ENCODE measurements around the gene KRT34.
"Not testable (repeated sequence)": the region's sequence is repeated elsewhere in the genome, so short reads cannot be mapped to it uniquely, and the experiment has no call there.

KRT34 gene

DNA sequence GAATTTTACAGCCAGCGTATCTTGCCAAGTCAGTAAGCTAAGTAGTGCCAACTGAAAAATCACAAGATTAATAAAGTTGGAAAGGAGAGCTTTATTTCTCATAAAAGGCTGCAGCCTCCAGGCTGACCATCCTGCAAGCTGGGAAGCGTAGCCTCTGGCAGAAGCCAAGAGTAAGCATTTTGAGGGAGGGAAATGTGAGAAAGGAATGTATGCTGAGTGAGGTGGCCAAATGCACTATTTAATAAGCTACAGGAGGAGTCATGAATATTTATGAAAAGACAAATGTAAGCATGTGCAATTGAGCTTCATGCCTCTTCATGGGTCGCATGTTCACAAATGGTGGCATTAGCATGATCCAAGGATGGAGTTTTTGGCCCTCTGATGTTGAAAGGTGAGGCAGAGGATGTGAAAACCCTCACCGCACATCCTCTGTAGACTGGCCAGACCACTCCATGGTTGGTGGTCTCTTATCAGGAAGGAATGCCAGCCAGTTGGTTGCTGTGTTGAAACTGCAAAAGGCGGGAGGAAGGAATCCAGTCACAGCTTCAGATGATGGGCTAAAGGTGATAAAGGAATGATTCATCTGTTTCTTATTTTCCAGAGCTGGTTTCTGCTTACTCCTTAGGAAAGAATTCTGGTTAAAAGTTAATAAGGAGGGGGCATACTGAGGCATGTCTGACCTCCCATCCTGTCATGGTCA is 21.7 kb downstream of the KRT34 start:
- no peak for DNase-seq

DNA sequence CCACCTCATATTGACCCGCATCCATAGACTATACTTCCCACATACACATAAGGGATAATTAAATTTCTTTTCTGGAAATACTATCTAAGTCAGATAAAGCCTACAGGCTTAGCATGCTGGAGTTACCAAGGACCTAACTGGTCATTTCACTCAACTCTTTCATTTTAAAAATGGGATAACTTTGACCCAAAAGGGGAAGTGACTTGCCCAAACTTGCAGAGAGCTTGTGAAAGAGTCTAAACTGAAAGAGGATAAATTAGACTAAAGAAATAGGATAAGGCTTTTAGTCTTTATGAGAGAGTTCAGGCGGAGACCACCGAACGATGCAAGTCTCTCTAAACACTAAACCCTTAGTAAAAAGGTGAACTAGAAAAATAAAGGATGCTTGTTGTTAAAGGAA is 27.6 kb downstream of the KRT34 start:
- no peak for DNase-seq

GRCh38 chr17:41352597-41353366 is 29.3 kb downstream of the KRT34 start:
- no peak for DNase-seq

- DNase-seq, result no peak
These were observed 30.9 kb downstream of the KRT34 start for GRCh38 chr17:41351177-41351576.

GRCh38 chr17:41350381-41350878 is 31.7 kb downstream of the KRT34 start, which contains the start of gene KRT33A:
Gene KRT33A, minus strand, starts transcription at chr17:41350828. Its CDS starts 61 bp downstream, at chr17:41350767.
- DNase-seq, result not testable (repeated sequence)

DNA sequence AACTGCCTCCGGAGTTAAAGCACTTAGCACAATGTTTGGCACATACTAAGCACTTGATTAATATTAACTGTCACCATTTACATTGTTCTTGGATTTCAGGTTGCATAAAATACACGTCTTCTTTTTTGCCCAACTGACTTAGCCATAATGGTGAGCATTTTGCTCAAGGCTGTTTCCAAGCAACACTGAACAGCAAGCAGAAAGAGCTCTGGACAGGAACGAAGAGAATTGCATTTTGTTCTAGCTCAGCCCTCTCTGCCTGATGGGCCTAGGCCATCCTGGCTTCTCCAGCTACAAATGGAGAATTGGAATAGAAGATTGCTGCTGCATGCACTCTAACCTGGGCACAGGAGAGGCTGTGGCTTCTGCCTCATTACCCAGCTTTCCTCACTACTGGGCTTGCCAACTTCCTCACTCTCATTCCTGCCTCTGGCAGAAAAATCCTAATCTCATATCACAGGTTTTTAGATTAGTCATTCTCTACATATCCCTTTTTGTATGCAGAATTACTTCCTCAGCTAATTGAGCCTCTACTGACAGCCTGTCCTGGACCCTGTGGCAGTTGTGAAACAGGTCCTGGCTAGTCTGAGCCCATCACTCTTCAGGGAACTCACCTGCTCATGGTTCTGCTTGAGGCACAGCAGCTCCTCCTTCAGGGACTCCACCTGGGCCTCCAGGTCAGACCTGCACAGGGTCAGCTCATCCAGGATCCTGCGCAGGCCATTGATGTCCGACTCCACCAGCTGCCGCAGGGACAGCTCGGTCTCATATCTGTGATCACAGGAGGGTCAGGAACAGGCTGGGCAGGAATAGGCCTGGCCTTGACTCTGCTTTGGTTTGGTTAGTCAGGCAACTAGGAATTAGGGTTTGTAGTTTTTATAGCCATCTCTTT is 34.0 kb downstream of the KRT34 start:
- no peak for DNase-seq

- DNase-seq, result not testable (repeated sequence)
These were observed 35.7 kb downstream of the KRT34 start for GRCh38 chr17:41346421-41346820.

DNA sequence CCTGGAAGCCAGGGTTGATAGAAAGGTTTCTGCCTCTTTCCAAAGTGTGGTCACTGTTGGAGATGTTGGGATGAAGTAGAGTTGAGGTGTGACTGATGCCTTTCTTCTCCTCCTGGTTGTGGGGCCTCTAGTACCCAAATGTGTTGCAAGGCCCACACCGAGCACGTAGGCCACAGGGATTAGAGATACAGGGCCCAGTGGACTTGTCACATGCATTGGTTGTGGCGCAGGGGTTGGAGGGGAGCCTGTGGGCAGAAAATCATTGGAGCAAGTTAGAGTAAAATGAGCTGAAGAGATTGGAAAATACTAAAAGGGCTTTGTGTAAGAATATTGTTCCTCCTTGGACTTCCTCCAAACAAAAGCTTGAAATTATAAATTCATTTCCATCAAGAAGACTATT is 36.1 kb downstream of the KRT34 start:
- no peak for DNase-seq

- no peak for DNase-seq
These were observed 39.1 kb downstream of the KRT34 start for GRCh38 chr17:41343029-41343428.

DNA sequence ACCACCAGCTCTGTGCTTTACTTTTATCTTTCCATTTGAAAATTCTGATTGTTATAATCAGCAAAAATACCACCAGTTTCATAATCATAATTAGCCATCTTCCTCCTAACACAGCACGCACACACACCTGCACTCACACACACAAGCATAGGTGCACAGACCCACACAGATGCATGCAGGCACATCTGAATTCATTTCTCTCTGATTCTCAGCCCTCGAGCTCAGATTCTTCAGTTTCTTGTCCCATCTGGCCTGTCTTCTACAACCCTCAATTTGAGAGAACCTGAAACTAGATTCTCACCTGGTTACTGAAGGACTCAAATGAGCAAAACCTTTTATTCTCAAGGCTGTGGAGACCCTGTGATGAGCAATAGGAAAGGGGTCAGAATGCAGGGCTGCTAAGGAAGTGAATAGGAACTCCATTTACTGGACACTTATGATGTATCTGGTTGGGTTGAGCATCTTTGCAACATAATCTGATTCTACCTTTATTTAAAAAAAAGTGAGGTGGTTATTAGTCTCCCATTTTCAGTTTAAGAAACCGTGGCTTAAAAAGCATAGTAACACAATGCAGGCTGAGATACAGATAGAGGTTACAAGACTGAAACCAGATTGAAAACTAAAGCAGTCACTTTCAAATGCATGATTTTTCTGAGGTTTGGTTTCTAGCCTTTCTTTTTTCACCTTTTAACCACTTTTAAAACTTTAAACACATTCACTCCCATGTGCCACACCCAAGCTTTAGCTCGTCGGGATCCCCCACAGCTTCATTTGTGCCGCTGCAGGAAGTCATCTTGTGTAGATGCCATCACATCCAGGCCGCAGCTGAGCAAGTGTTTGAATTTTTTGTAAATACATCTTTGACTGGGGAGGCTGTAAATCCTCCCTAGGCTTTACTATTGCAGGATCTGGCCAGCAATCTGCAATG is 40.9 kb downstream of the KRT34 start:
- no peak for DNase-seq

GRCh38 chr17:41340494-41340893 is 41.6 kb downstream of the KRT34 start:
- DNase-seq, result no peak

GRCh38 chr17:41339571-41340172 is 42.4 kb downstream of the KRT34 start:
- no peak for DNase-seq

DNA sequence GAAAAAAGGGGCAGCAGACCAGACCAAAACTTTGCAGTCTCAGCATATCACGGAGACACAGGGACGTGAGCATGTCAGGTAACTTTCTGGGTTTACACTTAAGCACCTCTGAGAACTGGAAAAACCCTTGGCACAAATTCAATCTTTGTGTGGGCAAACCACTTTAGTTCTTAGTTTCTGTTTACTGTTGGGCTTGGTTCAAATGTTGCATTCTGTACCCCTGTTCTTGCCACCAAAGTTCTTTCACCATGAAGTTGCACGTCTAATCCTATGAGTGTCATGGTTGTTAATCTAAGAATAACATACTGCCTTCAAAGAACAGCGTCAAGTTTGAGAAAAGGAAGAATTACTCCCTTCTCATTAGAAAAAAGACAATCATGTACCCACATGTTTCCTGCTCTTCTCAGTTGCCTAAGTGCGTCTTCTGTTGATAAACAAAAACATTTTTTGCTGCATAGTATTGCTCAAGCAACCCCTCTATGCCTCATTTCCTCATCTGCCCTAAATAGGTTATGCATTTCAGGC is 43.1 kb downstream of the KRT34 start:
- DNase-seq, result no peak

DNA sequence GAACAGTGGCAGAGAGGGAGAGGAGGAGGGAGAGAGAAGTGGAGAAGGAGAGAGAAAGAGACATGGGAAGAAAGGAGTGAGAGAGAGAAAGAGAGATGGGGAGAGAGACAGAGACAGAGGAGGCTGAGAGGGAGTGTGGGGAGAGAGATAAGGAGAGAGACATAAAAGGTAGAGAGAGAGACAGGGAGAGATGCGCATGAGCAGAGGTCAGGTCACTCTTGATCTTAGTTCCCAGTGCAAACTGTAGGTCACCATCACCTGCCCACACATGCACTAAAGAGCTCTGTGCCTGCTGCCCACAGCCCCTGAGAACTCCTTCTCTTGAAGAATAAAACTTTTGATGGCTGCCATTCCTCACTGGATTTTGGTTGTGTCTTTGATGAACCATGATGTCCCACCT is 46.4 kb downstream of the KRT34 start:
- DNase-seq, result no peak

- no peak for DNase-seq
These were observed 47.5 kb downstream of the KRT34 start for GRCh38 chr17:41334385-41335305.

DNA sequence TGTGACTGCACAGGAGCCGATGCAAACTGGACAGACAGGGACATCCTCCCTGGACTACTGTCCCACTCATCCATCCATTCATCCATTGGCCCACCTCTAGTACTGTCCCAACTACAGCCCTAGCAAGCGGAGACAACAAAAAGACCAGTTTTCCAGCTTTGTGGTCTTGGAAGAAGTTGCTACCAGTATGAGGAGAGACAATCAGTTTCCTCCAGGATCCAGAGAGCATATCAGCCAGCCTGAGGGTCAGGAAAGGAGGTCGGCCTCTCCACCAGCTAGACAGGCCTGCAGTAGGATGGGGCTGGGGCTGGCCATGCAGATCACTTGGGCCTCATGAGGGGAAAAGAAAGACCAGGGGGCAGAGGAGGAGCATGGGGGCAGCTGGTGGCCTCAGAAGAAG is 48.3 kb downstream of the KRT34 start:
- no peak for DNase-seq

DNA sequence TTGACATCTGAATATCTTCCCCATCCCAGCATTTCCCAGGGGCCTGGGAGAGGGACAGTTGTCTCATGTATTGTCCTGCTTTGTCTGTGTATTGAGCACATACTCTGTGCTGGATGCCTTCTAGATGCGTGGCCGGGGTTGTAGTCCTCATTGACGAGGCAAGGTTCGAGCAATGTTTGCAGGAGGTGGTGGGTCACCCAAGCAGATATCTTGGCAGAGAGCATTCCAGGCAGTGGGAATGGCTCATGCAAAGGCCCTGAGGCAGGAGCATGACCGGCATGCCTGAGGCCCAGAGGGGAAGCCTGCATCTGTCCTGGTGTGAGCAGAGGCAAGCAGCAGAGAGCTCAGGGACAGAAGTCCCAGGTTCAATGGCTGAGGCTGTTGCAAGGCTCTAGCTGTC is 49.0 kb downstream of the KRT34 start:
- no peak for DNase-seq

- no peak for DNase-seq
These were observed 49.9 kb downstream of the KRT34 start for GRCh38 chr17:41332239-41332638.

- DNase-seq, result no peak
These were observed 50.5 kb downstream of the KRT34 start for GRCh38 chr17:41331606-41332005.

DNA sequence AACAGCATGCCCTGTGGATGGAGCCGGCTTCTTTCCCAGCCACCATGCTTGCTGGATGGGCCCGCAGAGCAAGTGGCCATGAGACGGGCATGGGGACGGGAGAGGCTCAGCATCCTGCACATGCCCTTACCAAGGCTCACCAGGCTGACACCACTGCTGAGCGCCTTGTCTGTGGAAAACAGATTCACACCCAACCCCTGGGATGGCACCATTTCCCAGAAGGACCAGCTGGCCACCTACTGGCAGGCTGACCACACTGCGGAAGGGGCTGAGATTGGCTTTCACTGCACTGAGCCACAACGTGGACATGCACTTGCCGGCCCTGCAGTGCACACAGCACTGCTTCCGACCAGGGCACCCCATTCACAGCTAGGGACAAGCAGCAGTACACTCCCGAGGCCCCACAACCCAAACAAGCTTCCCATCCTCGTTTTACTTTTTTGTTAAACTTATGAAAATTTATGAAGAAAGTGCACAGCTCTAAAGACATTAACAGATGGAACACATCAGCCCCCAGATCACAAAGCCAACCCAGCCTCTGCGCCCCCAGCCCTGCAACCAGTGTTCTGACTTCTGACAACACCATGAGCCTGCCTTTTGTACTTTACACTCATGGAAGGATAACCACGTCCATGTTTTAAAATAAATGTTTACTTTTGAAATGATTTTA is 52.7 kb downstream of the KRT34 start:
- no peak for DNase-seq
